ENCODE results near the gene ABR. TPM values are rescaled to one million over a fixed set of nuclear protein-coding genes. Genes with fewer than 3 reads are reported as not detected.
A peak's percentile ranks its signal among the peaks of the same experiment; 100 is the strongest.
"Not testable (repeated sequence)": the region's sequence is repeated elsewhere in the genome, so short reads cannot be mapped to it uniquely, and the experiment has no call there.

Gene ABR
- total RNA-seq, 1 donor: 64.6 TPM

- no peak for DNase-seq (ENCODE audit: low read depth in 2 of 3, low spot score in 2 of 3)
Observed at GRCh38 chr17:1050996-1051925, 128.5 kb downstream of the ABR start.

DNA sequence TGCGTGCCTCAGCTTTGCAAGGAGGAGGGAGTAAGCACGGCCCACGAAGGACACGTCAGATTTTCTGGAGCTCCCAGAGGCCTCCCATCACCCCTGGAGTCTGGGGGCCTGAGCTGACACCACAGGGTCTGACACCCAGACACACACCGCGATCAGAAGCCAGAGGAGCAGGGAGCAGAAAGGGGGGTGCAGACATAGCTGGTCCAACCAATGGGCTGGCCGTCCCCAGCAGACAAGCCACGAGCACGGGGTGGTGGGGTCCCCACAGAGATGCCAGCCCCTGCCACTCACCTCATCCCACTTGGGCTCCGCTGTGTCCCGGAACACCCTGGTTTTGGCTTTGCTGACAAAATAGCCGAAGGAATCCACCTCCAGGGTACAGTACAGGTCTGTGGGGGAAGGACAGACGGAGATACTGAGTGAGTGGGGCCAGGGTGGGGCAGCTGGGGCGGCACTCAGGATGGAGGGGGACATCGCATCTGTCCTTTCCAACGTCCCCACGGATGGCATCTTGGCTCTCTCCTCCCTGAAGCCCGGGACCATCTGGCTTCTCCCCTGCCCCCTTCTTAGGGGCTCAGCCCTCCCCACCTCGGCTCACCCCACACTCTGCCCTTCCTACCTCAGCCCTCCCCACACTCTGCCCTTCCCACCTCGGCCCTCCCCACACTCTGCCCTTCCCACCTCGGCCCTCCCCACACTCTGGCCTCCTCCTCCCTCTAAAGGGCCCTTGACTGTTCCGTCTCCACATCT lies 129.4 kb downstream of the ABR start:
- DNase-seq (ENCODE audit: low read depth in 2 of 3, low spot score in 2 of 3): no peak

- no peak for DNase-seq (ENCODE audit: low read depth in 2 of 3, low spot score in 2 of 3)
Observed at GRCh38 chr17:1049446-1050225, 130.1 kb downstream of the ABR start.

GRCh38 chr17:1048516-1049115 lies 131.2 kb downstream of the ABR start:
- not testable (repeated sequence) for DNase-seq (ENCODE audit: low read depth in 2 of 3, low spot score in 2 of 3)

DNA sequence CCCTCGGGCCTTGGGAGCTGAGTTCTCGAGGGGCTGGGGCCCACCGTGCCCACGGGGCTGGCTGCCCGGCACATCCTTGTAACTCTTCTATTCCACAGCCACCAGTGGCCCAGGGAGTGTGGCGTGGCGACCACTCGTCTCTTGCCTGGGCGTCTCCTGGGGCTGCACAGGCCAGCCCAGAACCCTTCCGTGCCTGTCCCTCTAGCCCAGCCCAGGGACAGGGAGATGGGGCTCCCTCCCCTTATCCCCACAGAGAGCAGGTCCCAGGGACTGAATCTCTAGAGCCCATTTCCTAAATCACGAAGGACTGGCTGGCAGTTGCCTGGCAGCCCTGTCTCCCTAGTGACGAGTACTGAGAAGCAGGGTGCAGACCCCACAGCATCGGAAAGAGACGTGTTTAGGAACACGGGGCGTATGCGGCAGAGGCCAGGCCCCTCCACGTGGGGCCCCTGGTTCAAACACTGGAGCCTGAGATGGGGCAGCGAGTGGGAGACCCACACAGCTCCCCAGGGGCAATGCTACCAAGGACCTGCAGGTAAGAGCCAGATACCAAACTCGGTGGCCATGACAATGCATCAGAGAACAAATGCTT lies 131.8 kb downstream of the ABR start:
- DNase-seq (ENCODE audit: low read depth in 2 of 3, low spot score in 2 of 3): no peak

DNA sequence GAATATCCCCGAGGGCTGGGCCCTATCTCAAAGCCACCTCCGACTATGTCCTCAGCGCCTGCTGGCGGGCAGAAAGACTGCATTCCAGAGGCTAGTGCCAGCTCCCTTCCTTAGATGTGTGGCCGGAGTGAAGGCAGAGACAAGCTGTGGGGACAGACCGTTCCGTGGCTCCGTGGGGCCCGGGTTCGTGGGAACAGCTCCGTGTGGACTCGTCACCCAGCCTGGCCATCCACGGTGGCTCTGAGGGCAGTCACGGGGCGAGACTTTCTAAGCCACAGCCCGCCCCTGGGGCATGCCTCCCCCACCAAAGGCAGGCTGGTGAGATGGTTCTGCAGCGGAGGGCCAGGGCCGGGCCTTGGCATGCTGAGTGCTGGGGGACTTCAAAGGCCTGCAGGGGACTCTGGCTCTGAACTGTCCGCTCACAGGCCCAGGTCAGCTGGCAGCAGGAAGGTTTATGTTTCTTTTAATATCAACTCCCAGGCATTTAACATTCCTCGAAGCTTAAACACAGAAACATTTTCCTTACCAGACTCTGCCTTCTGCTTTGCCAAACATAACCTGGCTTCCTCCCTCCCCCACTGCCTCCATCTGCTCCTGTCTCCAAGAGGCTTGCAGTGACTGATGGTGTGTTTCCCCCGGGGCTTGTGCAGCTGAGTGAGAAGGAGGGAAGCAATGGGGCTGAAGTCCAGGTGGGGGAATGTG lies 132.5 kb downstream of the ABR start:
- no peak for DNase-seq (ENCODE audit: low read depth in 2 of 3, low spot score in 2 of 3)

- no peak for DNase-seq (ENCODE audit: low read depth in 2 of 3, low spot score in 2 of 3)
Observed at GRCh38 chr17:1045456-1045855, 134.3 kb downstream of the ABR start.

GRCh38 chr17:1044387-1045009 lies 135.3 kb downstream of the ABR start:
- DNase-seq (ENCODE audit: low read depth in 2 of 3, low spot score in 2 of 3): not testable (repeated sequence)

GRCh38 chr17:1043601-1044251 lies 136.1 kb downstream of the ABR start:
- peak in 1 of 3 donors; percentile 54 for DNase-seq (ENCODE audit: low read depth in 2 of 3, low spot score in 2 of 3)

GRCh38 chr17:1042486-1042885 lies 137.3 kb downstream of the ABR start:
- DNase-seq (ENCODE audit: low read depth in 2 of 3, low spot score in 2 of 3): no peak

GRCh38 chr17:1041746-1042145 lies 138.0 kb downstream of the ABR start:
- no peak for DNase-seq (ENCODE audit: low read depth in 2 of 3, low spot score in 2 of 3)

GRCh38 chr17:1040216-1040600 lies 139.6 kb downstream of the ABR start:
- DNase-seq (ENCODE audit: low read depth in 2 of 3, low spot score in 2 of 3): peak in 1 of 3 donors; percentile 61

- peak in 2 of 3 donors; percentile 54 to 80 for DNase-seq (ENCODE audit: low read depth in 2 of 3, low spot score in 2 of 3)
Observed at GRCh38 chr17:1039511-1040215, 140.1 kb downstream of the ABR start.

- DNase-seq (ENCODE audit: low read depth in 2 of 3, low spot score in 2 of 3): no peak
Observed at GRCh38 chr17:1039123-1039507, 140.7 kb downstream of the ABR start.

GRCh38 chr17:1038459-1039122 lies 141.2 kb downstream of the ABR start:
- no peak for DNase-seq (ENCODE audit: low read depth in 2 of 3, low spot score in 2 of 3)

DNA sequence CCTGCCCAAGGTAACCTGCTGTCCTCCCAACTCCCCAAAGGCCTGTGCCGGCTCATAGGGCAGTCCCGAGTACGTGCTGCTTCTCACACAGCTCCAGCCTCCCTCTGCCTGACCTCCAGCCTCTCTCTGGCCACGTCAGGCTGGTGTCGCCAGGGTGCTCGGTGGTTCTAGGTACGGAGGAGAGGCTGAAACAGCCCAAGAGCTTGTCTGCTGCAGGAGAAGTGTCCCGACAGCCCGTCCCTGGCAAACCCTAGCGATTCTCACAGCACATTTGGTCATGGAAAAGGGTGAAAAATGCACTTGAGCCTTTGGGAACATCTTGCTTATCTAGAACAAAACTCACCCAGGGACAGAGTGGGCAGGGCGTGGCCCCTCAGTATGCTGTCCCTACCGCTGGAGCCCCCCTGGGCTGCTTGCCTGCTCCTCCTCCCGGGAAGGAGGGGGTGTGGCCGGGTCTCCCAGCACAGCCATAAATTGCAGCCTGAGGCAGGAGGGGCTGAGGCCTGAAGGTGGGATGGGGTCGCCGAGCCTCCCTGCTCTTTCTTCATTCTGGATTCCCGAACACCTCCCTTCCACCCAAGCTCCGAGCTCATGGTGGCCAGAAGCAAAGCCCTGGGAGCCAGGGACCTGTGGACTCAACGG lies 142.4 kb downstream of the ABR start:
- no peak for DNase-seq (ENCODE audit: low read depth in 2 of 3, low spot score in 2 of 3)

DNA sequence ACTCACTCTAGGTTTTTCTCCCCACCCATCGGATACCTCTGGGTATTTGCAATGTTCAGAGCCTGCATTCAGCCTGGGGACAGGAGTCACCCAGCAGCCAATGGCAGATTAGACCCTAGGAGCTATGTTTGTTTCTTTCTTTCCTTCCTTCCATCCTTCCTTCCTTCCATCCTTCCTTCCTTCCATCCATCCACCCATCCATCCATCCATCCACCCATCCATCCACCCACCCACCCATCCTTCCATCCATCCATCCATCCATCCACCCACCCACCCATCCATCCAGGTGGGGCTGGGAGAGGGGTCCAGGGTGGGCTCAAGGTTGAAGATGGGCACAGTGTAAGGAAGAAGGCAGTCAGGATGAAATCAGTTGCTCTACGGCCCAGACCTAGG lies 142.9 kb downstream of the ABR start:
- no peak for DNase-seq (ENCODE audit: low read depth in 2 of 3, low spot score in 2 of 3)
